ENCODE measurements around the gene SDHD.

DNA sequence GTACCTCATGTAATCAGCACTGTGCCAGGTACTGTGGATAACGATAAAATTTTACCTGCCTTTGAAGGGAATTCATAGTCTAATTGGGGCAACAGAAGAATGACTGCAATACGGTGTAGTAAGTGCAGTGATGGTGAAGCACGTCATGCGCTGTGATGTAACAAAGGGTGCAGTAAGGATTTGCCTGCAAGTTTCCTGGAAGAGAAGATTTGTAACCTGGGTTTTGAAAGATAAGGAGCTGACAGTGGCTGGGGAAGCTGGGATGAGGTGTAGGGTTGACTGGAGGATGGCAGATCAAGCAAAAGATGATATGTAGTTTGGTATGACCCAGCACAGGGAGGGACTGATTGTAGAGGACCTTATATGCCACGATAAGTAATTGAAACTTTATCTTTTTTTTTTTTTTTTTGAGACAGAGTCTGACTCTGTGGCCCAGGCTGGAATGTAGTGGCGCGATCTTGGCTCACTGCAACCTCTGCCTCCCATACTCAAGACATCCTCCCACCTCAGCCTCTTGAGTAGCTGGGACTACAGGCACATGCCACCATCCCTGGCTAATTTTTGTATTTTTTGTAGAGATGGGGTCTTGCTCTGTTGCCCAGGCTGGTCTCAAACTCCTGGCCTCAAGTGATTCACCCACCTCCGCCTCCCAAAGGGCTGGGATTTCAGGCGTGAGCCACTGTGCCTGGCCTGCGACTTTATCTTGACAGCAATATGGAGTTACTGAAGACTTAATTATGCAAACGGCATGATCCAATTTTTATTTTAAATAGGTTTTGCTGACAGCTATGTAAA, 11.3 kb downstream of the SDHD start:
- TF ChIP-seq, protein P1, sequence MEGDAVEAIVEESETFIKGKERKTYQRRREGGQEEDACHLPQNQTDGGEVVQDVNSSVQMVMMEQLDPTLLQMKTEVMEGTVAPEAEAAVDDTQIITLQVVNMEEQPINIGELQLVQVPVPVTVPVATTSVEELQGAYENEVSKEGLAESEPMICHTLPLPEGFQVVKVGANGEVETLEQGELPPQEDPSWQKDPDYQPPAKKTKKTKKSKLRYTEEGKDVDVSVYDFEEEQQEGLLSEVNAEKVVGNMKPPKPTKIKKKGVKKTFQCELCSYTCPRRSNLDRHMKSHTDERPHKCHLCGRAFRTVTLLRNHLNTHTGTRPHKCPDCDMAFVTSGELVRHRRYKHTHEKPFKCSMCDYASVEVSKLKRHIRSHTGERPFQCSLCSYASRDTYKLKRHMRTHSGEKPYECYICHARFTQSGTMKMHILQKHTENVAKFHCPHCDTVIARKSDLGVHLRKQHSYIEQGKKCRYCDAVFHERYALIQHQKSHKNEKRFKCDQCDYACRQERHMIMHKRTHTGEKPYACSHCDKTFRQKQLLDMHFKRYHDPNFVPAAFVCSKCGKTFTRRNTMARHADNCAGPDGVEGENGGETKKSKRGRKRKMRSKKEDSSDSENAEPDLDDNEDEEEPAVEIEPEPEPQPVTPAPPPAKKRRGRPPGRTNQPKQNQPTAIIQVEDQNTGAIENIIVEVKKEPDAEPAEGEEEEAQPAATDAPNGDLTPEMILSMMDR (IDR thresholded peaks at IDR 0.05 in 8 of 11, conservative IDR thresholded peaks at IDR 0.05 in 3 of 11): no peak
- no peak for TF ChIP-seq POLR2A (IDR thresholded peaks at IDR 0.05)
- no peak for TF ChIP-seq POLR2AphosphoS5 (IDR thresholded peaks at IDR 0.05)
